Fibroblast of lung (primary cell): Measurements from ENCODE around the gene RIF1.

Experiments used
- EZH2 ChIP-seq: IDR thresholded peaks from 2 replicates; pipeline ENCODE4 v1.5.1; 2012; ENCODE audit warnings: low read length, control low read depth, mild to moderate bottlenecking; ENCODE audit errors: missing control alignments
- TF ChIP-seq, protein P1 (sequence below), 2 donors: IDR thresholded peaks in 1 of 2; conservative IDR thresholded peaks in 1 of 2; 1 replicate in 1 of 2; 2 replicates in 1 of 2; pipeline ENCODE4 v1.5.1; 2011 to 2012; ENCODE audit warnings: low read length in 2 of 2, control low read depth in 1 of 2, inconsistent platforms in 1 of 2, low read depth in 1 of 2, mild to moderate bottlenecking in 1 of 2

DNA sequence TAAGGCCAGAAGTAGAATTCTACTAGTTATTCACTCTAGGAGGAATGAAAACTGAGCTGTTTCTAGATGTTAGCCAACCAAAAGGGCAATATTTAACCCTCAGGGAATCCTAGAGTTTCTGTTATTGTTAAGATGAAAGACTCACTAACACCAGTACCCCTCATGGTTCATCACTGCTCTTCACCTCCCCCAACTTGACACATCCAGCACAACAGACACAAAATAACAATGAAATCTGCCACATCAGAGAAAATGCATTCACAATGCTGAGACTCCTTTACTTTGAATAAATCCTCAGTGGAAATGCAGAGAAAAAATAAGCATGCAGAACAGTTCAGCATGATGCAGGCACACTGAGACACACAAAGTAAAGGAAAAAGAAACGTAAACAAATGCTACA, 111.3 kb downstream of the RIF1 start:
- TF ChIP-seq, protein P1, sequence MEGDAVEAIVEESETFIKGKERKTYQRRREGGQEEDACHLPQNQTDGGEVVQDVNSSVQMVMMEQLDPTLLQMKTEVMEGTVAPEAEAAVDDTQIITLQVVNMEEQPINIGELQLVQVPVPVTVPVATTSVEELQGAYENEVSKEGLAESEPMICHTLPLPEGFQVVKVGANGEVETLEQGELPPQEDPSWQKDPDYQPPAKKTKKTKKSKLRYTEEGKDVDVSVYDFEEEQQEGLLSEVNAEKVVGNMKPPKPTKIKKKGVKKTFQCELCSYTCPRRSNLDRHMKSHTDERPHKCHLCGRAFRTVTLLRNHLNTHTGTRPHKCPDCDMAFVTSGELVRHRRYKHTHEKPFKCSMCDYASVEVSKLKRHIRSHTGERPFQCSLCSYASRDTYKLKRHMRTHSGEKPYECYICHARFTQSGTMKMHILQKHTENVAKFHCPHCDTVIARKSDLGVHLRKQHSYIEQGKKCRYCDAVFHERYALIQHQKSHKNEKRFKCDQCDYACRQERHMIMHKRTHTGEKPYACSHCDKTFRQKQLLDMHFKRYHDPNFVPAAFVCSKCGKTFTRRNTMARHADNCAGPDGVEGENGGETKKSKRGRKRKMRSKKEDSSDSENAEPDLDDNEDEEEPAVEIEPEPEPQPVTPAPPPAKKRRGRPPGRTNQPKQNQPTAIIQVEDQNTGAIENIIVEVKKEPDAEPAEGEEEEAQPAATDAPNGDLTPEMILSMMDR (conservative IDR thresholded peaks at IDR 0.05 in 1 of 2, IDR thresholded peaks at IDR 0.05 in 1 of 2; ENCODE audit: low read depth in 1 of 2, low read length in 2 of 2) = no peak
- no peak for TF ChIP-seq EZH2
